Stimulated activated effector memory CD8-positive, alpha-beta T cell treated with anti-CD3 and anti-CD28 coated beads, Interleukin-12 subunit alpha, Interleukin-12 subunit beta, amount 100 ng/mL, for 72 hours (primary cell): Measurements from ENCODE around the gene CMIP.

Source experiments
- ATAC-seq: fragments of 150-1000 bp; cut with Tn5 transposase; 2 replicates; pipeline ENCODE4 v1.10.0; 2021
- DNase-seq, 2 donors: peaks; one replicate each; pipeline ENCODE4 v3.0.0; 2021 to 2022; ENCODE audit warnings: low spot score in 2 of 2
- H3K27ac Mint-ChIP-seq: one replicate; pipeline ENCODE4 v1.8.0; 2022; ENCODE audit warnings: mild to moderate bottlenecking, mixed read lengths
- H3K36me3 Mint-ChIP-seq: one replicate; pipeline ENCODE4 v1.8.0; 2022; ENCODE audit warnings: mild to moderate bottlenecking, mixed read lengths
- H3K4me1 Mint-ChIP-seq: one replicate; pipeline ENCODE4 v1.8.0; 2022; ENCODE audit warnings: mixed read lengths
- H3K4me3 Mint-ChIP-seq: one replicate; pipeline ENCODE4 v1.8.0; 2022; ENCODE audit warnings: mild to moderate bottlenecking, mixed read lengths
- H3K9me3 Mint-ChIP-seq: one replicate; pipeline ENCODE4 v1.8.0; 2022; ENCODE audit warnings: mixed read lengths

Gene CMIP

GRCh38 chr16:81629896-81630634 is 185.5 kb downstream of the CMIP start:
- Mint-ChIP-seq H3K9me3 (no peaks in the 10 kb centered on the region), H3K4me1 (peaks cover 58% of the 10 kb centered on the region), H3K4me3 (no peak overlapping the region), H3K27ac (no peak overlapping the region), H3K36me3 (peaks cover 22% of the 10 kb centered on the region)
- ATAC-seq (no peak), DNase-seq (no peak)

GRCh38 chr16:81630635-81631031 is 186.0 kb downstream of the CMIP start:
- Mint-ChIP-seq H3K4me3 (no peak overlapping the region), H3K27ac (peak overlapping the region; percentile 79), H3K9me3 (no peaks in the 10 kb centered on the region), H3K36me3 (peaks cover 18% of the 10 kb centered on the region), H3K4me1 (peaks cover 53% of the 10 kb centered on the region)
- DNase-seq: no peak
- no peak for ATAC-seq

GRCh38 chr16:81632392-81633146 is 188.0 kb downstream of the CMIP start:
- peak overlapping the region; percentile 70 for H3K4me3 Mint-ChIP-seq
- ATAC-seq: peak; percentile 91
- DNase-seq: peak; percentile 36 to 74

GRCh38 chr16:81633147-81633619 is 188.6 kb downstream of the CMIP start:
- ATAC-seq (no peak), DNase-seq (no peak)
- no peaks in the 10 kb centered on the region for H3K9me3 Mint-ChIP-seq
- peak overlapping the region; percentile 70 for H3K4me3 Mint-ChIP-seq
- peaks cover 30% of the 10 kb centered on the region for H3K36me3 Mint-ChIP-seq
- peak overlapping the region; percentile 93 for H3K27ac Mint-ChIP-seq
- H3K4me1 Mint-ChIP-seq: peaks cover 58% of the 10 kb centered on the region

More at GRCh38 chr16:81632392-81633146, 188.0 kb downstream of the CMIP start:
- H3K9me3 Mint-ChIP-seq: no peaks in the 10 kb centered on the region
- H3K4me1 Mint-ChIP-seq: peaks cover 53% of the 10 kb centered on the region
- H3K36me3 Mint-ChIP-seq: peaks cover 30% of the 10 kb centered on the region
- H3K27ac Mint-ChIP-seq: peak overlapping the region; percentile 93

- no peaks in the 10 kb centered on the region for H3K9me3 Mint-ChIP-seq
- ATAC-seq: peak; percentile 38
- H3K4me1 Mint-ChIP-seq: peaks cover 63% of the 10 kb centered on the region
- peak overlapping the region; percentile 93 for H3K27ac Mint-ChIP-seq
- DNase-seq: no peak
- peaks cover 30% of the 10 kb centered on the region for H3K36me3 Mint-ChIP-seq
- H3K4me3 Mint-ChIP-seq: peak overlapping the region; percentile 70
Measured at GRCh38 chr16:81633680-81634379, 189.2 kb downstream of the CMIP start.

GRCh38 chr16:81634380-81635062 is 189.9 kb downstream of the CMIP start:
- Mint-ChIP-seq H3K9me3 (no peaks in the 10 kb centered on the region), H3K27ac (peak overlapping the region; percentile 93), H3K4me3 (peak overlapping the region; percentile 70), H3K36me3 (peaks cover 31% of the 10 kb centered on the region), H3K4me1 (peaks cover 58% of the 10 kb centered on the region)
- ATAC-seq: no peak
- no peak for DNase-seq

- no peak overlapping the region for H3K4me3 Mint-ChIP-seq
- H3K27ac Mint-ChIP-seq: peak overlapping the region; percentile 93
- H3K36me3 Mint-ChIP-seq: peaks cover 35% of the 10 kb centered on the region
- peaks cover 54% of the 10 kb centered on the region for H3K4me1 Mint-ChIP-seq
- H3K9me3 Mint-ChIP-seq: no peaks in the 10 kb centered on the region
- DNase-seq (no peak), ATAC-seq (no peak)
Measured at GRCh38 chr16:81635063-81635937, 190.7 kb downstream of the CMIP start.

- H3K4me1 Mint-ChIP-seq: peaks cover 54% of the 10 kb centered on the region
- no peaks in the 10 kb centered on the region for H3K9me3 Mint-ChIP-seq
- ATAC-seq (no peak), DNase-seq (no peak)
- peak overlapping the region; percentile 48 for H3K27ac Mint-ChIP-seq
- H3K4me3 Mint-ChIP-seq: no peak overlapping the region
- peaks cover 34% of the 10 kb centered on the region for H3K36me3 Mint-ChIP-seq
Measured at GRCh38 chr16:81636298-81636993, 191.8 kb downstream of the CMIP start.

GRCh38 chr16:81637336-81638235 is 193.0 kb downstream of the CMIP start:
- no peak overlapping the region for H3K4me3 Mint-ChIP-seq
- peak overlapping the region; percentile 78 for H3K27ac Mint-ChIP-seq
- H3K9me3 Mint-ChIP-seq: no peaks in the 10 kb centered on the region
- H3K36me3 Mint-ChIP-seq: peaks cover 35% of the 10 kb centered on the region
- H3K4me1 Mint-ChIP-seq: peaks cover 54% of the 10 kb centered on the region
- ATAC-seq (no peak), DNase-seq (no peak)

- H3K36me3 Mint-ChIP-seq: peaks cover 30% of the 10 kb centered on the region
- peak overlapping the region; percentile 78 for H3K27ac Mint-ChIP-seq
- ATAC-seq (no peak), DNase-seq (no peak)
- H3K4me1 Mint-ChIP-seq: peaks cover 54% of the 10 kb centered on the region
- H3K9me3 Mint-ChIP-seq: no peaks in the 10 kb centered on the region
- H3K4me3 Mint-ChIP-seq: no peak overlapping the region
Measured at GRCh38 chr16:81638286-81638945, 193.8 kb downstream of the CMIP start.

- Mint-ChIP-seq H3K4me1 (peaks cover 50% of the 10 kb centered on the region), H3K9me3 (no peaks in the 10 kb centered on the region), H3K36me3 (peaks cover 35% of the 10 kb centered on the region), H3K27ac (peak overlapping the region; percentile 20), H3K4me3 (no peak overlapping the region)
- ATAC-seq (no peak), DNase-seq (no peak)
Measured at GRCh38 chr16:81639348-81639747, 194.7 kb downstream of the CMIP start.

- Mint-ChIP-seq H3K9me3 (no peaks in the 10 kb centered on the region), H3K27ac (peak overlapping the region; percentile 48), H3K4me1 (peaks cover 46% of the 10 kb centered on the region), H3K36me3 (peaks cover 35% of the 10 kb centered on the region), H3K4me3 (no peak overlapping the region)
- DNase-seq: no peak
- no peak for ATAC-seq
Measured at GRCh38 chr16:81639931-81640680, 195.5 kb downstream of the CMIP start.
